ENCODE data around the gene COP1. TPM values are rescaled to one million over a fixed set of nuclear protein-coding genes. Genes with fewer than 3 reads are reported as not detected.

Gene COP1
- total RNA-seq, 1 experiment from 2014 or later = 33.1 TPM

DNA sequence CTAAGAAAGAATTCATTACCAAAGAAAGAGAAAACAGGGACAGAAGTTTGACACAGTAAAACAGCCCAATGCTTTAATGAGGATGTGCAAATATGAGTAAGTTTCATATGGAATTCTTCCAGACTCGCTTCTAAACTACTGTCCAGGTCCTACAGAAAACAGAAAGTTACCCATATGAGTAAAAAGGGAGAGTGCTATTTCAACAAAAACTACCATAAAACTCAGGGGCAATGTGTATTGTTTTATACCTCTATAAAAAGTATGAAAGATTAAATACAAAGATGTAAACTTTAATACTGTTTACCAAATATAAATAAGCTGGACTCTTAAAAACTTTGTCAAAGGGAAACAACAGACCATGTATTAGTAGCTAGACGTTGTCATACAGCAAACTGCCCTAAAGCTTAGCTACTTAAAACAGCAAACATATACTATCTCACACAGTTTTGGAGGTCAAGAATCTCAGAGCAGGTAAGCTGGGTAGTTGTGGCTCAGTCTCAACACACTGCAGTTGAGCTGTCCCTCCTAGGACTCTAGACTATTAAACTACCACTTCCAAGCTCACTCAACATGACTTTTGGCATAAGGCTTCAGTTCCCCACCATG is 174.9 kb downstream of the COP1 start:
- H3K9ac ChIP-seq (ENCODE audit: low read length) = no peak overlapping the region
- no peak overlapping the region for H3K4me3 ChIP-seq (replicated peaks in 1 of 2; ENCODE audit: low read depth in 1 of 2, low read length in 2 of 2)
- no peaks in the 10 kb centered on the region for H3K36me3 ChIP-seq (ENCODE audit: control insufficient read depth in 1 of 2, insufficient read depth in 2 of 2, low read length in 2 of 2)
- POLR2A ChIA-PET = no interaction called here
- no peaks in the 10 kb centered on the region for H3K9me3 ChIP-seq (ENCODE audit: control insufficient read depth in 1 of 2, insufficient read depth in 1 of 2, low read depth in 1 of 2, low read length in 2 of 2)
- no peaks in the 10 kb centered on the region for H3K79me2 ChIP-seq (ENCODE audit: insufficient read depth, low read length)
- no peak overlapping the region for H2AFZ ChIP-seq (ENCODE audit: low read depth, low read length, poor library complexity, severe bottlenecking)
- RAD21 ChIA-PET (ENCODE audit: low non-redundant PET in 1 of 2, low total read pairs in 2 of 2, uncharacterized antibody in 2 of 2, unreplicated experiment in 2 of 2) = no interaction called here
- no peaks in the 10 kb centered on the region for H3K9me2 ChIP-seq (ENCODE audit: insufficient read depth)
- DNase-seq (ENCODE audit: low read depth, low spot score) (no peak), ATAC-seq (no peak)
- no peak overlapping the region for H3K27ac ChIP-seq (ENCODE audit: low read depth, low read length)
- peaks cover 4% of the 10 kb centered on the region in 2 experiments; a peak in 1 of 4 replicates for H3K4me1 ChIP-seq (ENCODE audit: control insufficient read depth in 1 of 2, insufficient read depth in 2 of 2, low read length in 2 of 2)
- no peak overlapping the region for H3K4me2 ChIP-seq (ENCODE audit: low read length)
- no peaks in the 10 kb centered on the region for H3K27me3 ChIP-seq (ENCODE audit: insufficient read depth, low read length)
- no TSS peak for BruUV-seq (replicated peaks)
- intact Hi-C loops (cut with micrococcal nuclease) = no loop called here
- CTCF ChIA-PET = no interaction called here
- H4K20me1 ChIP-seq (ENCODE audit: insufficient read depth) = no peaks in the 10 kb centered on the region; the same call in 1 of the 2 replicates
- TF ChIP-seq EGR1 (IDR thresholded peaks at IDR 0.05; ENCODE audit: low read depth) = no peak
- no peak for TF ChIP-seq CBX3 (IDR thresholded peaks at IDR 0.05; ENCODE audit: low read depth)
- TF ChIP-seq, protein P1, sequence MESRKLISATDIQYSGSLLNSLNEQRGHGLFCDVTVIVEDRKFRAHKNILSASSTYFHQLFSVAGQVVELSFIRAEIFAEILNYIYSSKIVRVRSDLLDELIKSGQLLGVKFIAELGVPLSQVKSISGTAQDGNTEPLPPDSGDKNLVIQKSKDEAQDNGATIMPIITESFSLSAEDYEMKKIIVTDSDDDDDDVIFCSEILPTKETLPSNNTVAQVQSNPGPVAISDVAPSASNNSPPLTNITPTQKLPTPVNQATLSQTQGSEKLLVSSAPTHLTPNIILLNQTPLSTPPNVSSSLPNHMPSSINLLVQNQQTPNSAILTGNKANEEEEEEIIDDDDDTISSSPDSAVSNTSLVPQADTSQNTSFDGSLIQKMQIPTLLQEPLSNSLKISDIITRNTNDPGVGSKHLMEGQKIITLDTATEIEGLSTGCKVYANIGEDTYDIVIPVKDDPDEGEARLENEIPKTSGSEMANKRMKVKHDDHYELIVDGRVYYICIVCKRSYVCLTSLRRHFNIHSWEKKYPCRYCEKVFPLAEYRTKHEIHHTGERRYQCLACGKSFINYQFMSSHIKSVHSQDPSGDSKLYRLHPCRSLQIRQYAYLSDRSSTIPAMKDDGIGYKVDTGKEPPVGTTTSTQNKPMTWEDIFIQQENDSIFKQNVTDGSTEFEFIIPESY (IDR thresholded peaks at IDR 0.05; ENCODE audit: extremely low read depth, insufficient replicate concordance, low read length) = no peak
- TF ChIP-seq, protein P2, sequence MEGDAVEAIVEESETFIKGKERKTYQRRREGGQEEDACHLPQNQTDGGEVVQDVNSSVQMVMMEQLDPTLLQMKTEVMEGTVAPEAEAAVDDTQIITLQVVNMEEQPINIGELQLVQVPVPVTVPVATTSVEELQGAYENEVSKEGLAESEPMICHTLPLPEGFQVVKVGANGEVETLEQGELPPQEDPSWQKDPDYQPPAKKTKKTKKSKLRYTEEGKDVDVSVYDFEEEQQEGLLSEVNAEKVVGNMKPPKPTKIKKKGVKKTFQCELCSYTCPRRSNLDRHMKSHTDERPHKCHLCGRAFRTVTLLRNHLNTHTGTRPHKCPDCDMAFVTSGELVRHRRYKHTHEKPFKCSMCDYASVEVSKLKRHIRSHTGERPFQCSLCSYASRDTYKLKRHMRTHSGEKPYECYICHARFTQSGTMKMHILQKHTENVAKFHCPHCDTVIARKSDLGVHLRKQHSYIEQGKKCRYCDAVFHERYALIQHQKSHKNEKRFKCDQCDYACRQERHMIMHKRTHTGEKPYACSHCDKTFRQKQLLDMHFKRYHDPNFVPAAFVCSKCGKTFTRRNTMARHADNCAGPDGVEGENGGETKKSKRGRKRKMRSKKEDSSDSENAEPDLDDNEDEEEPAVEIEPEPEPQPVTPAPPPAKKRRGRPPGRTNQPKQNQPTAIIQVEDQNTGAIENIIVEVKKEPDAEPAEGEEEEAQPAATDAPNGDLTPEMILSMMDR (IDR thresholded peaks at IDR 0.05 in 2 of 3, conservative IDR thresholded peaks at IDR 0.05 in 1 of 3; ENCODE audit: borderline replicate concordance in 1 of 3, insufficient read depth in 1 of 3, low read depth in 2 of 3, low read length in 2 of 3) = no peak
- no peak for TF ChIP-seq POLR2A (IDR thresholded peaks at IDR 0.05; ENCODE audit: borderline replicate concordance, extremely low read depth, insufficient read depth, insufficient read length)
- no peak for TF ChIP-seq ELF1 (IDR thresholded peaks at IDR 0.05; ENCODE audit: borderline replicate concordance, low read depth)
- TF ChIP-seq JUND (IDR thresholded peaks at IDR 0.05) = no peak
- no peak for TF ChIP-seq SIN3A (IDR thresholded peaks at IDR 0.05; ENCODE audit: low read depth)
- no peak for TF ChIP-seq EZH2 (IDR thresholded peaks at IDR 0.05)
- no peak for TF ChIP-seq ZNF274 (IDR thresholded peaks at IDR 0.05; ENCODE audit: low read depth, low read length)

Measured in HCT116 (cell line).